H1 (cell line): Measurements from ENCODE around the gene KCNQ2.

Experiments used
- CHD1 ChIP-seq: IDR thresholded peaks from 2 replicates; pipeline ENCODE4 v1.6.1; 2012; ENCODE audit warnings: low read depth, low read length, improper control_type of control experiment
- CREB1 ChIP-seq: IDR thresholded peaks from 2 replicates; pipeline ENCODE4 v1.6.1; 2012; ENCODE audit warnings: inconsistent platforms
- GABPA ChIP-seq: IDR thresholded peaks from 2 replicates; pipeline ENCODE4 v1.6.1; 2011; ENCODE audit warnings: mild to moderate bottlenecking, low read length, moderate library complexity, borderline replicate concordance; ENCODE audit not compliant: insufficient read depth
- POLR2A ChIP-seq, 2 experiments: IDR thresholded peaks; 1 replicate in 1 of 2; 2 replicates in 1 of 2; pipeline ENCODE4 v1.6.1; 2011; ENCODE audit warnings: low read depth in 2 of 2, low read length in 2 of 2, mild to moderate bottlenecking in 2 of 2; ENCODE audit errors: control extremely low read depth in 1 of 2
- SIN3A ChIP-seq, 2 experiments: IDR thresholded peaks in 1 of 2; conservative IDR thresholded peaks in 1 of 2; 2 replicates each; pipeline ENCODE4 v1.6.1; 2011 to 2012; ENCODE audit warnings: low read length in 2 of 2, improper control_type of control experiment in 1 of 2, low read depth in 1 of 2, mild to moderate bottlenecking in 1 of 2
- SP1 ChIP-seq: IDR thresholded peaks from 2 replicates; pipeline ENCODE4 v1.6.1; 2011; ENCODE audit warnings: low read depth, low read length
- YY1 ChIP-seq: IDR thresholded peaks from 2 replicates; pipeline ENCODE4 v1.6.1; 2011; ENCODE audit warnings: low read depth, mild to moderate bottlenecking, low read length
- TF ChIP-seq, protein P1 (sequence below), 3 experiments: IDR thresholded peaks; 1 replicate in 2 of 3; 2 replicates in 1 of 3; pipeline versions ENCODE4 v1.5.1 to v1.6.1; 2011; ENCODE audit warnings: low read length in 3 of 3, mild to moderate bottlenecking in 3 of 3, inconsistent platforms in 2 of 3, low read depth in 1 of 3, moderate library complexity in 1 of 3; ENCODE audit not compliant: insufficient read depth in 1 of 3; ENCODE audit errors: control extremely low read depth in 1 of 3

DNA sequence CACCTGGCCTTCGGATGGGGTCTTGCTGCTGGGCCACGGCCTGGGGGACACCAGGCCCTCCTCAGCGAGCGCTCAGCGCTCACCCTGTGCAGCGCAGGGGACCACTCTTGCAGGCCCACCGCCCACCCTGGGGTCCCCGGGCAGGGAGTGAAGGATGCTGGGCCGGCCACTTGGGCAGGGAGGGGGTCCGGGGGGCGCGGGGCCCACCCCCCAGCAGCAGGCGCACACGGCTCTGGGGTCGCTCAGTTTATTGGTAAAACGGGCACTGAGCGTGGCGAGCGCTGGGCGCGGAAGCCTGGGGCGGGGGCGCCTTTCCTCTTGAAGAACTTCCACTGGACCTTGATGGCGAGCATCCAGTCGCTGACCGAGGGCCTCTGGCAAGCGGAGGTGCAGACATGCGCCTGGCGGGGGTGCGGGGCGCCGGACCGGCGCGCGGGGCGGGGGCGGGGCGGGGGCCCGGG lies 15.4 kb upstream of the KCNQ2 start:
- TF ChIP-seq CREB1 (no peak), SIN3A (conservative IDR thresholded peaks at IDR 0.05 in 1 of 2, IDR thresholded peaks at IDR 0.05 in 1 of 2; ENCODE audit: low read depth in 1 of 2, low read length in 2 of 2) (no peak), CHD1 (no peak), POLR2A (IDR thresholded peaks at IDR 0.05; ENCODE audit: control extremely low read depth in 1 of 2, low read depth in 2 of 2, low read length in 2 of 2) (no peak), SP1 (no peak), YY1 (no peak), GABPA (0 out of 2 replicates have a peak, but pooled peaks have one; percentile 9)
- TF ChIP-seq, protein P1, sequence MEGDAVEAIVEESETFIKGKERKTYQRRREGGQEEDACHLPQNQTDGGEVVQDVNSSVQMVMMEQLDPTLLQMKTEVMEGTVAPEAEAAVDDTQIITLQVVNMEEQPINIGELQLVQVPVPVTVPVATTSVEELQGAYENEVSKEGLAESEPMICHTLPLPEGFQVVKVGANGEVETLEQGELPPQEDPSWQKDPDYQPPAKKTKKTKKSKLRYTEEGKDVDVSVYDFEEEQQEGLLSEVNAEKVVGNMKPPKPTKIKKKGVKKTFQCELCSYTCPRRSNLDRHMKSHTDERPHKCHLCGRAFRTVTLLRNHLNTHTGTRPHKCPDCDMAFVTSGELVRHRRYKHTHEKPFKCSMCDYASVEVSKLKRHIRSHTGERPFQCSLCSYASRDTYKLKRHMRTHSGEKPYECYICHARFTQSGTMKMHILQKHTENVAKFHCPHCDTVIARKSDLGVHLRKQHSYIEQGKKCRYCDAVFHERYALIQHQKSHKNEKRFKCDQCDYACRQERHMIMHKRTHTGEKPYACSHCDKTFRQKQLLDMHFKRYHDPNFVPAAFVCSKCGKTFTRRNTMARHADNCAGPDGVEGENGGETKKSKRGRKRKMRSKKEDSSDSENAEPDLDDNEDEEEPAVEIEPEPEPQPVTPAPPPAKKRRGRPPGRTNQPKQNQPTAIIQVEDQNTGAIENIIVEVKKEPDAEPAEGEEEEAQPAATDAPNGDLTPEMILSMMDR (IDR thresholded peaks at IDR 0.05; ENCODE audit: control extremely low read depth in 1 of 3, insufficient read depth in 1 of 3, low read depth in 1 of 3, low read length in 3 of 3): no peak
